ENCODE measurements around the gene CARD11. TPM values are rescaled to one million over a fixed set of nuclear protein-coding genes. Genes with fewer than 3 reads are reported as not detected.

Gene CARD11
- total and polyA plus RNA-seq, 12 donors, result 0.61 to 19.3 (median 2.7) TPM

DNA sequence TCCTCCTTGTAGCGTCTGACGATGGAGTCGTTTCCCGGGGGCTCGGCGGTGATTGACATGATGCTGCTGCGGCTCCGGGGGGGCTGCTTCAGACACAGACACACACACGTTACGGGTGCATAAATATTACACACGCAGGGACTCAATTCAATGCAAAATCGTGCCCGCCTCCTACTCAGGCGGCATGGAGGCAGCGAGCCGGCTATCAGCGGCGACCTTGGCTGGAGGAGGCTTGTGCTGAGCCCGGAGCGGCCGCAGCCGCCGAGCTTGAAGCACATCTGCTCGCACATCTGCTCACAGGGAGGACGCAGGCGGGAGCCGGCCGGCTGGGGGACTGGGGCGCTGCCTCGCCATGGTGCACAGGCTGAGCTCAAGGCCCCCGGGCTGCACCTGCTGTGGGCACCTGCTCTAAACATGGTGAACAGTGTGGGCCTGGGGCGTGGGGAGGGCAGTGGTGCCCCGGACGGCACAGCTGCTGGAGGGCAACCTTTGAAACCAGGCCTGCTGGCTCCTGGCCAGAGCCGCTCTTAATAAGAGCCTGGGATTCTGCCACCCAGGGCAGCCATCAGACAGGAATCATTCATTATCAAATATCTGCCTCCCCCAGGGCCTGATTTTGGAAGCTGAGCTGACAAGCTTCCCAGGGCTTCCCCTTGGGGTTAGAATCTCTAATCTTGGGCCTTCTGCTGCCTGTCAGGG is 114.9 kb downstream of the CARD11 start:
- Histone ChIP-seq H3K36me3 (replicated peaks in 1 of 2) (no peaks in the 10 kb centered on the region), H3K27me3 (peaks cover 7% of the 10 kb centered on the region), H3K4me1 (replicated peaks in 1 of 2) (no peaks in the 10 kb centered on the region), H3K27ac (no peak overlapping the region), H3K4me3 (no peak overlapping the region), H3K9me3 (replicated peaks in 1 of 3) (no peaks in the 10 kb centered on the region)
- 39 to 51% (median 43%) methylated on average over 10 to 35 of the region's 35 CpGs for WGBS, 4 donors
- no peak for TF ChIP-seq POLR2A (IDR thresholded peaks at IDR 0.05)
- TF ChIP-seq, protein P1, sequence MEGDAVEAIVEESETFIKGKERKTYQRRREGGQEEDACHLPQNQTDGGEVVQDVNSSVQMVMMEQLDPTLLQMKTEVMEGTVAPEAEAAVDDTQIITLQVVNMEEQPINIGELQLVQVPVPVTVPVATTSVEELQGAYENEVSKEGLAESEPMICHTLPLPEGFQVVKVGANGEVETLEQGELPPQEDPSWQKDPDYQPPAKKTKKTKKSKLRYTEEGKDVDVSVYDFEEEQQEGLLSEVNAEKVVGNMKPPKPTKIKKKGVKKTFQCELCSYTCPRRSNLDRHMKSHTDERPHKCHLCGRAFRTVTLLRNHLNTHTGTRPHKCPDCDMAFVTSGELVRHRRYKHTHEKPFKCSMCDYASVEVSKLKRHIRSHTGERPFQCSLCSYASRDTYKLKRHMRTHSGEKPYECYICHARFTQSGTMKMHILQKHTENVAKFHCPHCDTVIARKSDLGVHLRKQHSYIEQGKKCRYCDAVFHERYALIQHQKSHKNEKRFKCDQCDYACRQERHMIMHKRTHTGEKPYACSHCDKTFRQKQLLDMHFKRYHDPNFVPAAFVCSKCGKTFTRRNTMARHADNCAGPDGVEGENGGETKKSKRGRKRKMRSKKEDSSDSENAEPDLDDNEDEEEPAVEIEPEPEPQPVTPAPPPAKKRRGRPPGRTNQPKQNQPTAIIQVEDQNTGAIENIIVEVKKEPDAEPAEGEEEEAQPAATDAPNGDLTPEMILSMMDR (IDR thresholded peaks at IDR 0.05), result no peak
- intact Hi-C loops (cut with DNase I), result no loop called here
- peak in 1 of 7 donors; percentile 74 for DNase-seq

DNA sequence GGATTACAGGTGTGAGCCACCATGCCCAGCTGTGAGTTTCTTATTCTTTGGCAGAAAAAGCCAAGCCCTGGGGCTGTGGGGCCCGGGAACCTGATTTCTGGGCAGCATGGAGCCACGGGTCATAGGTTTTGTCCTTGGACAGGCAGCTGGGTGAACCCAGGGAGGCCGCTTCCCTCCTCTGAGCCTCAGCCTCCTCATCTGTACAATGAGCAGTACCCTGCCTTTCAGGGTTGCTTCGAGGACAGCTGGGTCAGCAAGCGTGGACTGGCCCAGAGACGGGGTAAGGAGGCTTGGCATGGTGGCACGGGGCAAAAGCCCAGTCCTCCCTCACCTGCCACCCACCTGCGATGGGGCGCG is 115.4 kb downstream of the CARD11 start:
- H3K27me3 ChIP-seq, result peaks cover 7% of the 10 kb centered on the region

DNA sequence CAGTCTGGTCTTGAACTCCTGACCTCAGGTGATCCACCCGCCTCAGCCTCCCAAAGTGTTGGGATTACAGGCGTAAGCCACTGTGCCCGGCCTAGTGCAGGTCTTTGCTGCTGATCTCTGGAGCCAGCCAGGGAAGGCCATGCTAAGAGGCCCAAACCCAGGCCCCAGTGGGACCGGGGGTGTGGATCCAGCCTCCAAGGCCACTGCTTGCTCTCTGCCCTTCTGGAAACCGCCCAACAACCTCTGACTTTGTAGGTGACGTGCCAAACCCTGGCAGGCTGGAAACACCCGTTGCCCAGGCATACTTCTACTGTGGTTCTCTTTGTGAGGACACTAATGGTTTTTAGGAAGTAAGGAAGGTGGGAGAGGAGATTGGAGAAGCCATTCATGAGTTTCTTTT is 116.1 kb downstream of the CARD11 start:
- no peaks in the 10 kb centered on the region for H3K9me3 ChIP-seq (replicated peaks in 1 of 3)
- H3K27me3 ChIP-seq, result peaks cover 7% of the 10 kb centered on the region
- H3K4me3 ChIP-seq, result no peak overlapping the region
- H3K27ac ChIP-seq, result no peak overlapping the region
- DNase-seq, result peak in 2 of 7 donors; percentile 7 to 14
- H3K36me3 ChIP-seq (replicated peaks in 1 of 2), result no peaks in the 10 kb centered on the region
- no peaks in the 10 kb centered on the region for H3K4me1 ChIP-seq (replicated peaks in 1 of 2)
- WGBS, 4 donors, result 69 to 84% (median 76%) methylated on average over 5 to 7 of the region's 7 CpGs
- no peak for TF ChIP-seq POLR2A (IDR thresholded peaks at IDR 0.05)
- intact Hi-C loops (cut with DNase I), result no loop called here

More for the DNA sequence above, 115.4 kb downstream of the CARD11 start:
- H3K4me1 ChIP-seq (replicated peaks in 1 of 2), result no peaks in the 10 kb centered on the region
- TF ChIP-seq, protein P1 (IDR thresholded peaks at IDR 0.05), result no peak
- TF ChIP-seq POLR2A (IDR thresholded peaks at IDR 0.05), result no peak
- no peak overlapping the region for H3K27ac ChIP-seq
- intact Hi-C loops (cut with DNase I), result no loop called here
- 75 to 88% (median 82%) methylated on average over 4 to 10 of the region's 10 CpGs for WGBS, 4 donors
- no peak overlapping the region for H3K4me3 ChIP-seq
- peak in 1 of 7 donors; percentile 0 for DNase-seq
- no peaks in the 10 kb centered on the region for H3K36me3 ChIP-seq (replicated peaks in 1 of 2)
- no peaks in the 10 kb centered on the region for H3K9me3 ChIP-seq (replicated peaks in 1 of 3)

DNA sequence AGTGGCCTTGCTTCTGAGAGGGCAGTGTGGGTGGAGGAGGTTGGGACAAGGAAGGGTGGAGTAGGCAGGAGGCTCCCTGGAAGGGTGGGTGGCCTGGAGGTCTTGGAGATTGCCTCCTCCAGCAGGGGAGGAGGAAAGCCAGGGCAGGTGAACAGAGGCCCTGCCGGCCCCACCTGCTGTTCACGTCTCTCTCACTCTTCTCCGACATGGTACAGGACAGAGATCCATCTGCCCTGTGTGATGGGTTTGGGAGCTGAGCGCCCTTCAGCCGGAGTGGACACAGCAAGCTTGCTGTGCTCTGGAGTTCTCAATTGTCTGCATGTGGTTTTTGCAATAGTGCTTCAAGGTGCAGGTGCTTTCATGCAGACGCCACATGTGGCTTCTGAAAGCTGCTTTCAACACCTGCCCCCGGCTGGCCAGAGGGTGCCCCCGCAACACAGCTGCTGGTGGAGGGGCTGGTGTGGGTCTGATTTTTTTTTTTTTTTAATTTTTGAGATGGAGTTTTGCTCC is 116.7 kb downstream of the CARD11 start:
- TF ChIP-seq, protein P1 (IDR thresholded peaks at IDR 0.05), result no peak
- no peak for TF ChIP-seq POLR2A (IDR thresholded peaks at IDR 0.05)
- no peaks in the 10 kb centered on the region for H3K36me3 ChIP-seq (replicated peaks in 1 of 2)
- no peak overlapping the region for H3K4me3 ChIP-seq
- no peaks in the 10 kb centered on the region for H3K9me3 ChIP-seq (replicated peaks in 1 of 3)
- no peaks in the 10 kb centered on the region for H3K4me1 ChIP-seq (replicated peaks in 1 of 2)
- intact Hi-C loops (cut with DNase I), result no loop called here
- DNase-seq, result peak in 1 of 7 donors; percentile 1
- no peak overlapping the region for H3K27ac ChIP-seq
- 84 to 94% (median 87%) methylated on average over 6 to 8 of the region's 8 CpGs for WGBS, 4 donors
- peaks cover 7% of the 10 kb centered on the region for H3K27me3 ChIP-seq
